ENCODE data around the gene PLCG2. TPM values are rescaled to one million over a fixed set of nuclear protein-coding genes. Genes with fewer than 3 reads are reported as not detected.
A peak's percentile ranks its signal among the peaks of the same experiment; 100 is the strongest.

Gene PLCG2
- total and polyA plus RNA-seq, 2 experiments from 2014 or later, result 2.5 to 5.0 TPM

- Histone ChIP-seq H3K4me1 (ENCODE audit: insufficient read depth) (peaks cover 8% of the 10 kb centered on the region), H3K9me2 (replicated peaks; ENCODE audit: insufficient read depth) (no peaks in the 10 kb centered on the region), H4K20me1 (ENCODE audit: insufficient read depth, poor library complexity, severe bottlenecking) (no peaks in the 10 kb centered on the region), H2AFZ (no peak overlapping the region), H3K4me2 (no peak overlapping the region), H3K27me3 (no peaks in the 10 kb centered on the region), H3K27ac (no peak overlapping the region), H3K9me3 (ENCODE audit: low read depth) (no peaks in the 10 kb centered on the region), H3K79me2 (no peaks in the 10 kb centered on the region), H3K36me3 (replicated peaks; ENCODE audit: insufficient read depth, low read depth) (no peaks in the 10 kb centered on the region), H3K4me3 (no peak overlapping the region)
- DNase-seq (ENCODE audit: low spot score), result no peak
- WGBS (ENCODE audit: low lambda C conversion rate, missing lambda C conversion rate), result 85% methylated on average over 6 of the region's 6 CpGs
- no peak for TF ChIP-seq EZH2phosphoT487 (IDR thresholded peaks at IDR 0.05; ENCODE audit: low read depth, severe bottlenecking, unreplicated experiment)
- TF ChIP-seq, protein P1, sequence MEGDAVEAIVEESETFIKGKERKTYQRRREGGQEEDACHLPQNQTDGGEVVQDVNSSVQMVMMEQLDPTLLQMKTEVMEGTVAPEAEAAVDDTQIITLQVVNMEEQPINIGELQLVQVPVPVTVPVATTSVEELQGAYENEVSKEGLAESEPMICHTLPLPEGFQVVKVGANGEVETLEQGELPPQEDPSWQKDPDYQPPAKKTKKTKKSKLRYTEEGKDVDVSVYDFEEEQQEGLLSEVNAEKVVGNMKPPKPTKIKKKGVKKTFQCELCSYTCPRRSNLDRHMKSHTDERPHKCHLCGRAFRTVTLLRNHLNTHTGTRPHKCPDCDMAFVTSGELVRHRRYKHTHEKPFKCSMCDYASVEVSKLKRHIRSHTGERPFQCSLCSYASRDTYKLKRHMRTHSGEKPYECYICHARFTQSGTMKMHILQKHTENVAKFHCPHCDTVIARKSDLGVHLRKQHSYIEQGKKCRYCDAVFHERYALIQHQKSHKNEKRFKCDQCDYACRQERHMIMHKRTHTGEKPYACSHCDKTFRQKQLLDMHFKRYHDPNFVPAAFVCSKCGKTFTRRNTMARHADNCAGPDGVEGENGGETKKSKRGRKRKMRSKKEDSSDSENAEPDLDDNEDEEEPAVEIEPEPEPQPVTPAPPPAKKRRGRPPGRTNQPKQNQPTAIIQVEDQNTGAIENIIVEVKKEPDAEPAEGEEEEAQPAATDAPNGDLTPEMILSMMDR (IDR thresholded peaks at IDR 0.05; ENCODE audit: poor library complexity), result no peak
- no peak for TF ChIP-seq EZH2 (IDR thresholded peaks at IDR 0.05; ENCODE audit: borderline replicate concordance)
These were observed 8.6 kb downstream of the PLCG2 start for GRCh38 chr16:81787659-81788058.

DNA sequence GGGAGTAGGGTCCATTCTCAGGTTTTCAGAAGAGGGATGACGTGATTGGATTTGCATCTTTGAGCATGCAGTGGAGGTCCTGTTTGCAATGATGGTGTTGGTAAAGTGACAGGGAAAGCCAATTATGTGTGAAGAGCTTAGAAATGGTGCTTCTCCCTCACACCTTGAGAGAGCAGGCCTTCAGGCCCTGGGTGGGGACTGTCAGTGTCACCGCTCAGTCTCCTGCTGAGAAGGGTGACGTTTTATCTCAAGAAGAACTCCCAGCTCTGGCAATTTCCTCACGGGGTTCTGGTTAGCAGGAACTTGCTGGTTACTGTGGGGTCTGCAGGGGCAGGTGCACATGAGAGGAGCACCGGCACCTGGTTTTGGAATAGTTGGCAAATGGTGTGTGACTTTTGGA lies 11.2 kb downstream of the PLCG2 start:
- H3K9me2 ChIP-seq (replicated peaks; ENCODE audit: insufficient read depth), result no peaks in the 10 kb centered on the region
- H3K79me2 ChIP-seq, result no peaks in the 10 kb centered on the region
- no peaks in the 10 kb centered on the region for H3K36me3 ChIP-seq (replicated peaks; ENCODE audit: insufficient read depth, low read depth)
- DNase-seq (ENCODE audit: low spot score), result no peak
- peaks cover 11% of the 10 kb centered on the region for H3K27me3 ChIP-seq
- no peak overlapping the region for H3K27ac ChIP-seq
- no peaks in the 10 kb centered on the region for H3K4me1 ChIP-seq (ENCODE audit: insufficient read depth)
- H3K9me3 ChIP-seq (ENCODE audit: low read depth), result no peaks in the 10 kb centered on the region
- no peak overlapping the region for H3K4me2 ChIP-seq
- 82% methylated on average over 5 of the region's 5 CpGs for WGBS (ENCODE audit: low lambda C conversion rate, missing lambda C conversion rate)
- no peaks in the 10 kb centered on the region for H4K20me1 ChIP-seq (ENCODE audit: insufficient read depth, poor library complexity, severe bottlenecking)
- TF ChIP-seq EZH2 (IDR thresholded peaks at IDR 0.05; ENCODE audit: borderline replicate concordance), result no peak
- no peak for TF ChIP-seq EZH2phosphoT487 (IDR thresholded peaks at IDR 0.05; ENCODE audit: low read depth, severe bottlenecking, unreplicated experiment)
- TF ChIP-seq, protein P1 (IDR thresholded peaks at IDR 0.05; ENCODE audit: poor library complexity), result no peak
- no peak overlapping the region for H3K4me3 ChIP-seq
- H2AFZ ChIP-seq, result no peak overlapping the region

- Histone ChIP-seq H3K27ac (no peak overlapping the region), H3K4me3 (no peak overlapping the region), H3K4me2 (no peak overlapping the region), H3K9me3 (ENCODE audit: low read depth) (no peaks in the 10 kb centered on the region), H3K27me3 (peaks cover 11% of the 10 kb centered on the region), H3K4me1 (ENCODE audit: insufficient read depth) (no peaks in the 10 kb centered on the region), H3K36me3 (replicated peaks; ENCODE audit: insufficient read depth, low read depth) (no peaks in the 10 kb centered on the region), H3K79me2 (no peaks in the 10 kb centered on the region), H2AFZ (no peak overlapping the region), H3K9me2 (replicated peaks; ENCODE audit: insufficient read depth) (no peaks in the 10 kb centered on the region), H4K20me1 (ENCODE audit: insufficient read depth, poor library complexity, severe bottlenecking) (no peaks in the 10 kb centered on the region)
- DNase-seq (ENCODE audit: low spot score), result peak; percentile 41
- 46% methylated on average over 2 of the region's 2 CpGs for WGBS (ENCODE audit: low lambda C conversion rate, missing lambda C conversion rate)
- TF ChIP-seq EZH2 (IDR thresholded peaks at IDR 0.05; ENCODE audit: borderline replicate concordance) (no peak), EZH2phosphoT487 (IDR thresholded peaks at IDR 0.05; ENCODE audit: low read depth, severe bottlenecking, unreplicated experiment) (no peak)
- TF ChIP-seq, protein P1 (IDR thresholded peaks at IDR 0.05; ENCODE audit: poor library complexity), result no peak
These were observed 11.8 kb downstream of the PLCG2 start for GRCh38 chr16:81790830-81791435.
